Endothelial cell of umbilical vein (primary cell): ENCODE measurements around the gene VPS36. TPM values are rescaled to one million over a fixed set of nuclear protein-coding genes. Genes with fewer than 3 reads are reported as not detected.

ENCODE experiments used
- BruUV-seq: library from RNA; stranded (reverse); fragments of 400-500 nt; replicated peaks from 2 replicates; lab custom pipeline; 2021; lab: Mats Ljungman, UMichigan
- CTCF ChIA-PET: fragments of 300-600, 350-600 bp; sonication (Branson Sonifier 250); formaldehyde crosslinking; loops from one replicate; lab custom pipeline; 2021; ENCODE audit warnings: antibody characterized with exemption, inconsistent platforms; lab: Charles Lee
- POLR2A ChIA-PET: fragments of 300-600, 350-600 bp; sonication (Branson Sonifier 250); formaldehyde crosslinking; loops from one replicate; lab custom pipeline; 2021; ENCODE audit warnings: antibody characterized with exemption, inconsistent platforms; lab: Charles Lee
- DNase-seq: peaks from one replicate; pipeline ENCODE4 v3.0.0-alpha.2; 2011; ENCODE audit warnings: low read depth, low spot score
- FAIRE-seq: peaks from 2 replicates; lab custom pipeline; 2011; peaks lifted over from hg19 to GRCh38; lab: Jason Lieb, UNC
- H2AFZ ChIP-seq: 2 replicates; pipeline ENCODE4 v1.6.0; 2012; ENCODE audit warnings: low read depth, low read length, control low read depth, inconsistent platforms
- H3K27ac ChIP-seq: 2 replicates; pipeline ENCODE4 v1.5.1; 2011; ENCODE audit warnings: low read depth, mild to moderate bottlenecking, control low read depth, low read length, moderate library complexity; ENCODE audit not compliant: insufficient read depth
- H3K27me3 ChIP-seq, 2 experiments: 2 replicates each; pipeline versions ENCODE4 v1.6.0 to v1.6.1; 2011; ENCODE audit warnings: low read length in 2 of 2, mixed read lengths in 1 of 2; ENCODE audit not compliant: control insufficient read depth in 2 of 2, insufficient read depth in 2 of 2
- H3K36me3 ChIP-seq, 2 experiments: 2 replicates in 1 of 2; 3 replicates in 1 of 2; pipeline ENCODE4 v1.5.1; 2011; ENCODE audit warnings: low read length in 2 of 2, mild to moderate bottlenecking in 1 of 2, moderate library complexity in 1 of 2; ENCODE audit not compliant: control insufficient read depth in 2 of 2, insufficient read depth in 2 of 2; ENCODE audit errors: extremely low read depth in 1 of 2
- H3K4me1 ChIP-seq: 3 replicates; pipeline ENCODE4 v1.5.1; 2011; ENCODE audit warnings: mild to moderate bottlenecking, low read length; ENCODE audit not compliant: control insufficient read depth, insufficient read depth; ENCODE audit errors: extremely low read depth
- H3K4me2 ChIP-seq: 2 replicates; pipeline ENCODE4 v1.6.1; 2011; ENCODE audit warnings: low read length, control low read depth, mixed read lengths; ENCODE audit not compliant: insufficient read depth
- H3K4me3 ChIP-seq, 3 experiments: fragments of 200-600 bp in 1 of 3; sonication (generic), shearing (Covaris generic) in 1 of 3; replicated peaks in 1 of 3; 2 replicates each; pipeline ENCODE4 v1.5.1; 2011 to 2016; ENCODE audit warnings: control low read depth in 3 of 3, low read length in 3 of 3, mild to moderate bottlenecking in 2 of 3, inconsistent platforms in 1 of 3, low read depth in 1 of 3, moderate library complexity in 1 of 3; ENCODE audit not compliant: insufficient read depth in 1 of 3
- H3K79me2 ChIP-seq: 2 replicates; pipeline ENCODE4 v1.6.0; 2012; ENCODE audit warnings: low read length, inconsistent platforms; ENCODE audit not compliant: control insufficient read depth, insufficient read depth
- H3K9ac ChIP-seq: replicated peaks from 2 replicates; pipeline ENCODE3; 2011; ENCODE audit warnings: low read length, control low read depth; ENCODE audit not compliant: insufficient read depth; ENCODE audit errors: extremely low read depth
- H3K9me1 ChIP-seq: replicated peaks from 3 replicates; pipeline ENCODE4 v1.6.0; 2011; ENCODE audit warnings: mild to moderate bottlenecking, low read length; ENCODE audit not compliant: control insufficient read depth, insufficient read depth; ENCODE audit errors: extremely low read depth
- H3K9me3 ChIP-seq: replicated peaks from 2 replicates; pipeline ENCODE4 v1.5.1; 2012; ENCODE audit warnings: low read length, inconsistent platforms; ENCODE audit not compliant: control insufficient read depth, insufficient read depth
- H4K20me1 ChIP-seq: replicated peaks from 2 replicates; pipeline ENCODE3; 2011; ENCODE audit warnings: mild to moderate bottlenecking, low read length; ENCODE audit not compliant: control insufficient read depth, insufficient read depth; ENCODE audit errors: extremely low read depth
- CTCF ChIP-seq, 2 donors: IDR thresholded peaks; 1 replicate in 1 of 2; 2 replicates in 1 of 2; pipeline ENCODE4 v1.5.1; 2011; ENCODE audit warnings: low read length in 2 of 2, mild to moderate bottlenecking in 2 of 2, moderate library complexity in 2 of 2, control low read depth in 1 of 2, inconsistent platforms in 1 of 2, low read depth in 1 of 2; ENCODE audit not compliant: insufficient read depth in 1 of 2; ENCODE audit errors: extremely low read depth in 1 of 2
- EZH2 ChIP-seq: IDR thresholded peaks from 2 replicates; pipeline ENCODE4 v1.6.1; 2012; ENCODE audit warnings: borderline replicate concordance, low read depth, mild to moderate bottlenecking, moderate library complexity, low read length, inconsistent platforms; ENCODE audit not compliant: severe bottlenecking
- FOS ChIP-seq: IDR thresholded peaks from 2 replicates; pipeline ENCODE4 v1.6.1; 2011; ENCODE audit warnings: mild to moderate bottlenecking, low read length, moderate library complexity, borderline replicate concordance; ENCODE audit not compliant: insufficient read depth
- GATA2 ChIP-seq: IDR thresholded peaks from 2 replicates; pipeline ENCODE4 v1.7.0; 2011; ENCODE audit warnings: low read depth, mild to moderate bottlenecking, moderate library complexity, mixed read lengths, low read length; ENCODE audit not compliant: insufficient read length, insufficient read depth
- JUN ChIP-seq: IDR thresholded peaks from 2 replicates; pipeline ENCODE4 v1.6.1; 2011; ENCODE audit warnings: borderline replicate concordance, low read depth; ENCODE audit not compliant: insufficient read length, insufficient read depth
- MAX ChIP-seq: IDR thresholded peaks from 2 replicates; pipeline ENCODE4 v1.6.1; 2011; ENCODE audit not compliant: insufficient read depth, insufficient read length
- MYC ChIP-seq: IDR thresholded peaks from one replicate; pipeline ENCODE4 v1.6.1; 2011; ENCODE audit warnings: mild to moderate bottlenecking, low read depth, low read length
- POLR2A ChIP-seq: IDR thresholded peaks from 2 replicates; pipeline ENCODE4 v1.6.1; 2012; ENCODE audit warnings: low read depth, mild to moderate bottlenecking, control low read depth, low read length
- POLR2AphosphoS5 ChIP-seq: IDR thresholded peaks from 2 replicates; pipeline ENCODE4 v1.6.1; 2012; ENCODE audit warnings: low read depth, mild to moderate bottlenecking, control low read depth, low read length, moderate library complexity; ENCODE audit not compliant: insufficient read depth
- dilution Hi-C: fragments of 300-500 bp; cut with MboI; formaldehyde crosslinking; loops from one replicate; pipeline ENCODE4 v1.15.0; 2019; ENCODE audit warnings: low sequenced_read_pairs; ENCODE audit not compliant: extremely low pct_ligation_motif_present
- intact Hi-C: fragments of 100-400 bp; cut with micrococcal nuclease; formaldehyde crosslinking; loops from one replicate; pipeline ENCODE4 v1.10.0; 2022
- polyA plus RNA-seq, 4 experiments: library from polyadenylated mRNA; depleted of rRNA in 3 of 4; stranded (reverse) in 3 of 4; unstranded in 1 of 4; fragments of >200 nt; gene quantifications; 2 replicates each; pipeline versions ENCODE4 v1.2.1 to v1.2.3, GENCODE V29; 2011 to 2012; ENCODE audit warnings: missing spikeins in 1 of 4
- total RNA-seq: library from RNA; stranded (reverse); gene quantifications from 2 replicates; pipeline ENCODE4 v1.2.3, GENCODE V29; 2021

VPS36 gene
- total and polyA plus RNA-seq, 2 donors (not counting 3 experiments of a cell fraction or from before 2014, with no cell fraction given): 14.3 to 32.3 TPM

DNA sequence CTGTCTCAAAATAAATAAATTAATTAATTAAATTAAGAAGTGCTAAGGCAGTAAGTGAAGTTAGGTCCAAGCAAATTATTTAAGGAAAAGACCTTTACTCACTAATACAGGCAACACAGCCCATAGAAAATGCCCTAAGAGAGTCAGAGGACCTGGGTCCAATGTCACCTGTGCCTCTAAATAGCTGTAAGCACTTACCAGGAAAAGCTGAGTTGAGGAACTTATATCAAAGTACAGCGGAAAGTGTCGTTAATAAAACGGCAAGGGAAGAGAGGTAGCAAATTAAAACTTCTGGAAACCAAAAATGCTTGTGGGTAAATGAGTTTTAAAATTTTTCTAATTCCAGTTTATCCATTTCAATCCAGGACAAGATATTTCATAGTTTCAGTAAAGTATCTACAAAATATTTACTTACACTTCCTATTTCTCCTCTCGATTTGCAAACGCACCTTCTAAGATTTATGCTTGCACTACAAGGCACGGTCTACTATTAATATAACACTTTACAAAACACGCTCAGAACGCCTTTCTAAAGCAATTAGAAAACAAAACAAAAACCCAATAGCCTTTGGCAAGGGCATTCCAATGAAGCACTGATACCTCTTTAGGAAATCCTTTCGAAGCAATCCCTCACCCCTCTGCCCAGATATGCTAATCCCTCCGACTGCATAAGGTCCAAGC, 963 bp downstream of the VPS36 start:
- peak; percentile 56 for DNase-seq
- Histone ChIP-seq H3K4me1 (peaks cover 26% of the 10 kb centered on the region), H3K9me1 (no peaks in the 10 kb centered on the region), H3K79me2 (peaks cover 42% of the 10 kb centered on the region), H3K4me3 (peak overlapping the region; percentile 74 to 99 (median 98)), H4K20me1 (no peaks in the 10 kb centered on the region), H3K9me3 (no peaks in the 10 kb centered on the region), H3K27me3 (no peaks in the 10 kb centered on the region), H3K4me2 (peak overlapping the region; percentile 99), H3K27ac (peak overlapping the region; percentile 94), H3K36me3 (peaks cover 0 to 5% of the 10 kb centered on the region in 2 experiments), H3K9ac (peak overlapping the region; percentile 99), H2AFZ (peak overlapping the region; percentile 78)
- ChIA-PET POLR2A (interaction anchor here (0.9 to 4.0 kb wide), 4 partner anchors 21 to 100 kb away, joined by 3 to 16 read pairs (median 6); partner anchors contain the start of gene THSD1), CTCF (interaction anchor here (0.9 to 5.4 kb wide), 18 partner anchors 10 to 634 kb away, joined by 3 to 210 read pairs (median 12); partner anchors contain the start of gene THSD1)
- intact Hi-C loops: loop anchor here (1.0 to 10.0 kb wide), 10 partner anchors 11 to 645 kb away; partner anchors contain the start of genes DHRS12 and NEK3
- no peak for FAIRE-seq
- dilution Hi-C loops: no loop called here
- TSS peak; percentile 30 for BruUV-seq
- TF ChIP-seq JUN (no peak), POLR2AphosphoS5 (no peak), POLR2A (no peak)

- H3K9ac ChIP-seq: no peak overlapping the region
- TF ChIP-seq POLR2A: no peak
- TF ChIP-seq MAX: no peak
- no peak for TF ChIP-seq EZH2
- no peak for TF ChIP-seq POLR2AphosphoS5
- no peak for TF ChIP-seq FOS
- TF ChIP-seq JUN: no peak
- no peak for TF ChIP-seq MYC
- no peak for TF ChIP-seq GATA2
- TF ChIP-seq CTCF (IDR thresholded peaks at IDR 0.05; ENCODE audit: extremely low read depth in 1 of 2, insufficient read depth in 1 of 2, low read depth in 1 of 2, low read length in 2 of 2): no peak
- H3K27me3 ChIP-seq: no peaks in the 10 kb centered on the region
- H3K27ac ChIP-seq: no peak overlapping the region
- intact Hi-C loops: no loop called here
- H4K20me1 ChIP-seq: no peaks in the 10 kb centered on the region
- peak overlapping the region; percentile 99 for H3K4me2 ChIP-seq
- no peaks in the 10 kb centered on the region for H3K9me3 ChIP-seq
- ChIA-PET CTCF (interaction anchor here (1.6 to 5.4 kb wide), 6 partner anchors 9 to 103 kb away, joined by 5 to 210 read pairs (median 76); partner anchors contain the start of gene THSD1), POLR2A (interaction anchor here (0.7 to 4.0 kb wide), 5 partner anchors 20 to 99 kb away, joined by 3 to 16 read pairs (median 4); partner anchors contain the start of gene THSD1)
- no peaks in the 10 kb centered on the region for H3K9me1 ChIP-seq
- no peak overlapping the region for H2AFZ ChIP-seq
- peaks cover 20% of the 10 kb centered on the region for H3K4me1 ChIP-seq
- no peak for FAIRE-seq
- BruUV-seq: no TSS peak
- no peak for DNase-seq
- peaks cover 51% of the 10 kb centered on the region for H3K79me2 ChIP-seq
- peaks cover 0 to 8% of the 10 kb centered on the region in 2 experiments for H3K36me3 ChIP-seq
- H3K4me3 ChIP-seq: peak overlapping the region in 1 of 3 experiments; percentile 99
- dilution Hi-C loops: no loop called here
Observed at GRCh38 chr13:52447815-52448552, 2.5 kb downstream of the VPS36 start.
